ENCODE measurements around the gene WDR6. TPM values are rescaled to one million over a fixed set of nuclear protein-coding genes. Genes with fewer than 3 reads are reported as not detected.

The WDR6 gene
- total RNA-seq, 1 donor = 98.4 TPM

- H3K4me1 ChIP-seq (ENCODE audit: insufficient read depth, low read length) = peaks cover 38% of the 10 kb centered on the region
- peak; percentile 64 for DNase-seq (ENCODE audit: insufficient read length, low spot score, missing footprints)
- peaks cover 22% of the 10 kb centered on the region for H4K20me1 ChIP-seq (ENCODE audit: insufficient read depth, low read length)
- no peaks in the 10 kb centered on the region for H3K9me3 ChIP-seq (ENCODE audit: low read depth, low read length)
- H3K79me2 ChIP-seq (ENCODE audit: insufficient read depth, low read length) = peaks cover 68% of the 10 kb centered on the region
- H3K27me3 ChIP-seq (ENCODE audit: insufficient read depth, low read length) = no peaks in the 10 kb centered on the region
- H2AFZ ChIP-seq (ENCODE audit: low read length) = no peak overlapping the region
- H3K4me3 ChIP-seq (ENCODE audit: insufficient read depth, low read length) = no peak overlapping the region
- H3K36me3 ChIP-seq (ENCODE audit: insufficient read depth, low read length) = peaks cover 63% of the 10 kb centered on the region
- H3K4me2 ChIP-seq (ENCODE audit: insufficient read depth, low read length) = no peak overlapping the region
- no peak for TF ChIP-seq CTCF (IDR thresholded peaks at IDR 0.05; ENCODE audit: extremely low read depth, low read depth, low read length)
- H3K27ac ChIP-seq (ENCODE audit: low read depth, low read length) = no peak overlapping the region
Measured at GRCh38 chr3:49026536-49026935, 19.3 kb downstream of the WDR6 start.

- H2AFZ ChIP-seq (ENCODE audit: low read length) = no peak overlapping the region
- H3K27ac ChIP-seq (ENCODE audit: low read depth, low read length) = no peak overlapping the region
- H3K4me3 ChIP-seq (ENCODE audit: insufficient read depth, low read length) = peak overlapping the region; percentile 5
- DNase-seq (ENCODE audit: insufficient read length, low spot score, missing footprints) = no peak
- peaks cover 19% of the 10 kb centered on the region for H4K20me1 ChIP-seq (ENCODE audit: insufficient read depth, low read length)
- peaks cover 74% of the 10 kb centered on the region for H3K36me3 ChIP-seq (ENCODE audit: insufficient read depth, low read length)
- peaks cover 37% of the 10 kb centered on the region for H3K4me1 ChIP-seq (ENCODE audit: insufficient read depth, low read length)
- peak overlapping the region; percentile 89 for H3K4me2 ChIP-seq (ENCODE audit: insufficient read depth, low read length)
- no peaks in the 10 kb centered on the region for H3K27me3 ChIP-seq (ENCODE audit: insufficient read depth, low read length)
- H3K79me2 ChIP-seq (ENCODE audit: insufficient read depth, low read length) = peaks cover 62% of the 10 kb centered on the region
- no peak for TF ChIP-seq CTCF (IDR thresholded peaks at IDR 0.05; ENCODE audit: extremely low read depth, low read depth, low read length)
- no peaks in the 10 kb centered on the region for H3K9me3 ChIP-seq (ENCODE audit: low read depth, low read length)
Measured at GRCh38 chr3:49027634-49028033, 20.4 kb downstream of the WDR6 start.

- peaks cover 76% of the 10 kb centered on the region for H3K36me3 ChIP-seq (ENCODE audit: insufficient read depth, low read length)
- TF ChIP-seq CTCF (IDR thresholded peaks at IDR 0.05; ENCODE audit: extremely low read depth, low read depth, low read length) = no peak
- H3K27me3 ChIP-seq (ENCODE audit: insufficient read depth, low read length) = no peaks in the 10 kb centered on the region
- no peak overlapping the region for H2AFZ ChIP-seq (ENCODE audit: low read length)
- peak; percentile 30 for DNase-seq (ENCODE audit: insufficient read length, low spot score, missing footprints)
- no peaks in the 10 kb centered on the region for H3K9me3 ChIP-seq (ENCODE audit: low read depth, low read length)
- peaks cover 55% of the 10 kb centered on the region for H3K79me2 ChIP-seq (ENCODE audit: insufficient read depth, low read length)
- H3K4me1 ChIP-seq (ENCODE audit: insufficient read depth, low read length) = peaks cover 37% of the 10 kb centered on the region
- peak overlapping the region; percentile 92 for H3K4me3 ChIP-seq (ENCODE audit: insufficient read depth, low read length)
- H4K20me1 ChIP-seq (ENCODE audit: insufficient read depth, low read length) = peaks cover 13% of the 10 kb centered on the region
- H3K4me2 ChIP-seq (ENCODE audit: insufficient read depth, low read length) = peak overlapping the region; percentile 89
- H3K27ac ChIP-seq (ENCODE audit: low read depth, low read length) = peak overlapping the region; percentile 89
Measured at GRCh38 chr3:49028298-49028672, 21.1 kb downstream of the WDR6 start.

GRCh38 chr3:49028673-49029562 is 21.7 kb downstream of the WDR6 start, which contains the start of gene IMPDH2:
TSS of gene IMPDH2 (minus strand) at chr3:49029398. CDS start at chr3:49029350, 48 bp downstream.
- H2AFZ ChIP-seq (ENCODE audit: low read length) = peak within 1 kb of the TSS; percentile 80
- peaks cover 36% of the 10 kb centered on the region for H3K4me1 ChIP-seq (ENCODE audit: insufficient read depth, low read length)
- no peaks in the 10 kb centered on the region for H3K27me3 ChIP-seq (ENCODE audit: insufficient read depth, low read length)
- no peaks in the 10 kb centered on the region for H3K9me3 ChIP-seq (ENCODE audit: low read depth, low read length)
- H3K27ac ChIP-seq (ENCODE audit: low read depth, low read length) = peak within 1 kb of the TSS; percentile 89
- peaks cover 13% of the 10 kb centered on the region for H4K20me1 ChIP-seq (ENCODE audit: insufficient read depth, low read length)
- no peak for TF ChIP-seq CTCF (IDR thresholded peaks at IDR 0.05; ENCODE audit: extremely low read depth, low read depth, low read length)
- H3K4me3 ChIP-seq (ENCODE audit: insufficient read depth, low read length) = peak within 1 kb of the TSS; percentile 92
- DNase-seq (ENCODE audit: insufficient read length, low spot score, missing footprints) = peak; percentile 92
- H3K79me2 ChIP-seq (ENCODE audit: insufficient read depth, low read length) = peaks cover 52% of the 10 kb centered on the region
- H3K4me2 ChIP-seq (ENCODE audit: insufficient read depth, low read length) = peak within 1 kb of the TSS; percentile 89
- H3K36me3 ChIP-seq (ENCODE audit: insufficient read depth, low read length) = peaks cover 75% of the 10 kb centered on the region

Data from osteoblast (primary cell).